NCI-H748 treated with DMSO at 0.1 percent for 48 hours (cell line): ENCODE data around the gene S1PR2.
"Not testable (repeated sequence)": the region's sequence is repeated elsewhere in the genome, so short reads cannot be mapped to it uniquely, and the experiment has no call there.

Experiments used
- DNase-seq: peaks from one replicate; lab custom pipeline; 2025; lab: John Stamatoyannopoulos, UW

The S1PR2 gene

GRCh38 chr19:10252707-10253106 is 21.6 kb upstream of the S1PR2 start:
- DNase-seq: no peak

GRCh38 chr19:10251792-10252694 is 20.9 kb upstream of the S1PR2 start, which contains the start of gene MRPL4:
TSS of gene MRPL4 (plus strand) at chr19:10252214. CDS start at chr19:10252254, 40 bp downstream.
- DNase-seq: peak; percentile 93

GRCh38 chr19:10246511-10246910 is 15.4 kb upstream of the S1PR2 start:
- no peak for DNase-seq

- DNase-seq: no peak
Measured at GRCh38 chr19:10245189-10245939, 14.2 kb upstream of the S1PR2 start.

- DNase-seq: no peak
Measured at GRCh38 chr19:10243606-10244005, 12.5 kb upstream of the S1PR2 start.

- not testable (repeated sequence) for DNase-seq
Measured at GRCh38 chr19:10241826-10242449, 10.8 kb upstream of the S1PR2 start.

GRCh38 chr19:10238172-10238783 is 7.1 kb upstream of the S1PR2 start:
- peak; percentile 58 for DNase-seq

GRCh38 chr19:10237702-10238101 is 6.6 kb upstream of the S1PR2 start:
- DNase-seq: no peak

- DNase-seq: not testable (repeated sequence)
Measured at GRCh38 chr19:10235409-10235808, 4.3 kb upstream of the S1PR2 start.

- no peak for DNase-seq
Measured at GRCh38 chr19:10235003-10235402, 3.9 kb upstream of the S1PR2 start.

GRCh38 chr19:10233946-10234345 is 2.8 kb upstream of the S1PR2 start:
- DNase-seq: no peak

- no peak for DNase-seq
Measured at GRCh38 chr19:10231612-10232228, 589 bp upstream of the S1PR2 start.

GRCh38 chr19:10230173-10230860 is 814 bp downstream of the S1PR2 start:
- no peak for DNase-seq

- DNase-seq: no peak
Measured at GRCh38 chr19:10228920-10229319, 2.2 kb downstream of the S1PR2 start.

GRCh38 chr19:10228393-10228792 is 2.7 kb downstream of the S1PR2 start:
- DNase-seq: no peak

GRCh38 chr19:10227026-10227971 is 3.8 kb downstream of the S1PR2 start:
- DNase-seq: no peak

GRCh38 chr19:10226376-10227025 is 4.6 kb downstream of the S1PR2 start:
- no peak for DNase-seq

- no peak for DNase-seq
Measured at GRCh38 chr19:10226021-10226375, 5.1 kb downstream of the S1PR2 start.

- DNase-seq: no peak
Measured at GRCh38 chr19:10224337-10224736, 6.8 kb downstream of the S1PR2 start.
